Daoy (cell line): Measurements from ENCODE around the gene THAP3. TPM values are rescaled to one million over a fixed set of nuclear protein-coding genes. Genes with fewer than 3 reads are reported as not detected.
A peak's percentile ranks its signal among the peaks of the same experiment; 100 is the strongest.
"Not testable (repeated sequence)": the region's sequence is repeated elsewhere in the genome, so short reads cannot be mapped to it uniquely, and the experiment has no call there.

Source experiments
- DNase-seq: peaks from one replicate; pipeline ENCODE4 v3.0.0-alpha.2; 2015; ENCODE audit warnings: low read depth
- total RNA-seq: library from RNA; depleted of rRNA; stranded (reverse); fragments of >200 nt; shearing (Covaris generic); gene quantifications from 2 replicates; pipeline ENCODE4 v1.2.3, GENCODE V29; 2014

The THAP3 gene
- total RNA-seq, 1 experiment from 2014 or later, result 27.2 TPM

DNA sequence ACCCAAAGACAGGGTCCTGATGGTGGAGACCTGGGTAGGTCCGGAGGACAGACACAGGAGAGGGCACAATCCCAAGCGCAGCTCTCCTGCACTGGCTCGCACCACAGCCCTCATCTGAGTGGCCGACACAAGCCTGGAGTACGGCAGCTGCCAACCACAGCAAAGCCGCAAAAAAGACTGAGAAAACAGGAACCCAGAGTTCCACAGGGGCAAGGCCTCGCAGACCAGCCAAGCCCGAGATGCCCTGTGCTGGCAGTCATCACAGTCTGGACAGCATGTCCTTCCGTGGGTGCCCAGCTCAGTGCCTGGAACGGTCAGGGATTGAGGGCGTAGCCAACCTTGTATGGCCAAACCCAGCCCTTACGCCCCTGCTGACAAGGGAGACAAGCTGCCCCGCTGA is 33.4 kb upstream of the THAP3 start:
- DNase-seq, result no peak

DNA sequence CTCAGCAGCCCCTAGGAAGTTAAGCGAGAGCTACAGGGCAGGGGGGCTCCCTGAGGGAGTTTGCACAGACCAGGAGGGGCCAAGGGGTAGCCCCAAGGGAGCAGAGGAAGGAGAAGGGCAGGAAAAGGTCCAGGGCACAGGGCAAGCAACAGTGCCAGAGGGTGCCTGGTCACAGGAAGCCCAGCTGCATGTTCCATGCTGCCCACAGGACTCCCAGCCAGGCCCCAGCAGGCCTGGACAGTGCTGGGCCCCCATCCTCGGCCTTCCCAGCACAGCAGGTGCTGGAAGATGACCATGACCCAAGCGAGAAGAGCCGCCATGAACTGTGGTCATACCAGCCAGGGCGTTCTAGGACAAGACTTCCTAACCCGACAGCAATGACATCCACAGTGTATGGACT is 33.0 kb upstream of the THAP3 start:
- DNase-seq, result no peak

DNA sequence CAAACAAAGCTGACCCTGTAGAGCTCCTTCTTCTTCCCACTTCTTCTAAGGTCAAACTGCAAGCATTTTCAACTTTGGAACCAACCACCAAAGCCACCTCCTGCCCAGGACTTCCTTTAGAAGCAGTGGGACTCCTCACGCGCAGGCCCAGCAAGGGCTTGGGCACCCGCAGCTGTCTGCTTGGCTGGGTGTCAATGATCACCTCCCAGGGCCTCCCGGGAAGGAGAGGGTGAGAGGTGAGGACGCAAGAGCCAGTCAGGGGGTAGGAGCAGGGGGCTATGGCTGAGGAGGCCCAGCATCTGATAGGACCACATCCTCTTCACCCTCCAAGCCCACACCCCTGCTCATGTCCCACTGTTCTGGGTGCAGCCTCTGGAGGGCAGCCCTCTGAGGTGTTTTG is 32.2 kb upstream of the THAP3 start:
- no peak for DNase-seq

DNA sequence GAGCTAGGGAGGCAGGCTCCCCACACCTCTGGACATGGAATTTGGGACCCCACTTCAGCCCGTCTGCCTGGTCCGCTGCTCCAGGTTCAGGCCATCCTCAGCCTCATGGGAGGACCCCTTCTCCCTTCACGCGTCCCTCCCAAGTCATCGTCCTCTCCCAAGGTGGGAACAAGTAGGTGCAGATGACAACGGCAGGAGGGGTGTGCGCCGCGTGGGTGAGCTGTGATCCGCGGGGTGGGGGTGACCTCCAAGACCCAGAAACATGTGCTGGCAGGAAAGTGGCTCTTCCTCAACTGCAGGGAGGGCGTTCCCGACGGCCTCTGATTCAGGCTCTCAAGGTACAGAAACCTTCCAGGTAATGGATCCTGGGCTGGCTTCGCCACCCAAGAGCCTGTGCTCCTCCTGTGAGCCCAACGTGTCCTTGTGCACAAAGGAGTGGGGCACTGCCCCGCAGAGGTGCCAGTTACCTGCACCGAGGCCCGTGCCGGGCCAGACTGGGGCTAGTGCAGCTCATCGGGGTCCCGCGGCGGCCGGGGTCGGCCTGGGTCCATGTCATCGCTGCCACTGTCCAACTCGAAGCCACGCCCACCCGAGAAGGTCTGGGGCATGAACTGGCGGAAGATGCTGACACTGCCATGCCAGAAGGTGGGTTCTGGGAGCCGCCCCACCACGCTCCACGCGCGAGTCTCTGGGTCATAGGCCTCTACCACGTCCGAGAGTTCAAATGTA is 31.6 kb upstream of the THAP3 start:
- no peak for DNase-seq

DNA sequence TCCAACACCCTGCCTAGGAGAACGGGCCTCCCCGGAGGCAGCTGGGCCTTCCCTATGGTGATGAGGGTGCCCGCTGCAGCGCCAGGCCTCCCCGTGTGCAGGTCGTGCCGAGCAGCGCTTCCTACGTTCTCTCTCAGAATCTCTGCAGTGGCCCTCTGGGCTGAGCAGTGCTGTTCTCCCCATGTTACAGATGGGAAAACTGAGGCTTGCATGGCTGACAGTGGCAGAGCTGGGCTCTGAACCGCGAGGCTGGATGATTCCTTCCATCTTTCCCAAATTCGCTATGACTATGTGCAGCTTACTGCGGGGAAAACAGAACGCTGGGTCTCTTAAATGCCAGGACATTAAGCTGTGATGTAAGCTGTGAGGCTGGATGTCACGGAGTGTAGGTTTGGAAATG is 30.9 kb upstream of the THAP3 start:
- no peak for DNase-seq

DNA sequence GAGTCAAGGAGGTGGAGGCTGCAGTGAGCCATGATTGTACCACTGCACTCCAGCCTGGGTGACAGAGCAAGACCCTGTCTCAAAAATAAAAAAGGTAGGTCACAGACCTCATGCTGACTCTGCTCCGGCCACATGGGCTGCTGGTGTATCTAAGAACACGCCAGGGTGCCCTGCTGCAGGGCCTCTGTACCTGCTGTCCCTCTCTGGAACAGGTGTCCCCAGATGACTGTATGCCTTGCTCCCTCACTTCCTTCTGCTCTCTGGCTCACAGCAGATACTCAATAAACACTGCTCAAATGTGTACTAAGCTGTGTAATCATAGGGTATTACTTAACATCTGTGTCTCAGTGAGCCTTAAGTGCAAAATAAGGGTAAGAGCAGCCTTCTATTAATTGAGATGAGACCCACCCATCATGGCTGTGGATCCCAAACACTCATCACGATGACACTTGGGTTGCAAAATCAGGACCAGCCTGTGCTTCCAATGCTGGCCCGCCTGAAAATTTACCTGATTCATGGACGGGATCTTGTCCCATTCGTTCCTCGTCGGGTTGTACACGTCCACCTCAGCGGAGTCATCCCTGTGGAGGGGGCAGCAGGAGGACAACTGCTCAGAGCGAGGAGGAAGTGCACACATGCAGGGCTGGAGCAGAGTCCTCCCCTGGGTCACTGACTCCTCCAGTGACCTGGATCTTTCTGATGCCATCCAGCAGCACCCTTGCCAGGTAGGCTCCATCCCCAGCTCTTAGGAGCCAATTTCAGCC is 29.5 kb upstream of the THAP3 start:
- DNase-seq, result no peak

DNA sequence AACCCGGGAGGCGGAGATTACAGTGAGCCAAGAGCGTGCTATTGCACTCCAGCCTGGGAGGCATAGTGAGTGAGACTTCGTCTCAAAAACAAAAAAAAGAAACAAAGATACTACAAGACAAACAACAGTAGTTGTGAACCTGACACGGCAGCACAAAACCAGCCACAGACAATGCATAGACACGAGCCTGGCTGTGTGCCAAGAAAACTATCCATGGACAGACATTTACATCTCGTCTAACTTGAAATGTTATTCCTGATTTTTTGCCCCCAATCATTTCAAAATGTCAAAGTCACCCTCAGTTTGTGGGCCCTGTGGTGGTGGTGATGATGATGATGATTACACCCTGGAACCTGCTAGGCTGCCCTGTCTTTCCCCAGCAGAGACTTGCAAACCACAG is 28.3 kb upstream of the THAP3 start:
- DNase-seq, result no peak

DNA sequence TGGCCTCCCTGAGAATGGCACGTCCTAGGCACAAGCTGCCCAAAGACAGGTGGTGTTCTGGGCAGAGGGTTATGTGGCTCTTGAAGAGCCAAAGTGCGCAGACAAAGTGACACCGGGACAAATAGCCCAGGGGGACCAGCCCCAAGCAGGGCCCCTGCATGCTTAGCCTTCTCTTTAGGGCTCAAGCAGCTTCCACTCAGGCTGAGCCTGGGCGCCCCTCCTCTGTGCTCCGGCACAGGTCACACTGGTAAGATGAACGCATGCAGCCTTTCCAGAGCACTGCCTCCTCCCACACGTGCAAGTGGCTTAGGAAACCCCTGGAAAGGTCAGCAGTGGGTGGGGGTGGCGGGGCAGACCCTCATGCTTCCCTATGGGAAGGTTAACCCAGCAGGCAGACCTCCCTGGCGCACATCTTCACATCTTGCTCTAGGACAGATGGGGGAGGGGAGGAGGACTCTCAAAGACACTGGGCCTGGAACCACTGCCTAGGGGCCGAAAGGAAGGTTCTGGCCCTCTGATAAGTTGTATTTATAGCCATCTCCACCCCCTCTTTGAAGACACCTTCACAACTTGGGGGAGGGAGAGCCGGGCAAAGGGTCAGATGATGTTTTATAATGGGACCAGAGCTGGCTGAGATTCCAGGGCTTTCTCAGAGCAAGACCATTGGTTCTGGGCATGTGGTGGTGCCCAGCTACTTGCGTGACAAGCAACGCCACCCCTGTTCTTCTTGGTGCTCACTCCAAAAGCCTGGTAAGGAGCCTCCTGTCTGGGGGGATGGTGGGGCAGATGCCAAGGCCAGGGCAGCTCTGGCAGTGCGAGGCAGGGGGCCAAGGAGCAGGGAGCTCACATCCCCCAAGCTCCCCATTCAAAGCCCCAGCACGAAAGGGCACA is 27.5 kb upstream of the THAP3 start:
- no peak for DNase-seq

DNA sequence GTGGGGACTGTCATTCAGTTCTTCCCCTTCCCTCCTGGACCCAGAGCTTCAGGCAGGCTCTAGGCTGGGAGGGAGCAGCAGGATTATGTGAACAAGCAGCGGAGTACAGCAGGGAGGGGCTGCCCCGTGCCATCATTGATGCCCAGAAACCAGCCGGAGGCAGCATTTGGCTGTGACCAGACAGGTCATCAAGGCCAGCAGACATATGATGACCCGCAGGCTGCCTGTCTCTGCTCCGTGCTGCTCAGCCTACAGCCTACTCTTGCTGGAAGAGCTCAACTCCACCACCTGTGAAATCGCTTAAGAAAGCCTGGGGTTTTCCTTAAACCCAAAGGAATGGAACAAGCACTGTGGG is 26.9 kb upstream of the THAP3 start:
- no peak for DNase-seq

DNA sequence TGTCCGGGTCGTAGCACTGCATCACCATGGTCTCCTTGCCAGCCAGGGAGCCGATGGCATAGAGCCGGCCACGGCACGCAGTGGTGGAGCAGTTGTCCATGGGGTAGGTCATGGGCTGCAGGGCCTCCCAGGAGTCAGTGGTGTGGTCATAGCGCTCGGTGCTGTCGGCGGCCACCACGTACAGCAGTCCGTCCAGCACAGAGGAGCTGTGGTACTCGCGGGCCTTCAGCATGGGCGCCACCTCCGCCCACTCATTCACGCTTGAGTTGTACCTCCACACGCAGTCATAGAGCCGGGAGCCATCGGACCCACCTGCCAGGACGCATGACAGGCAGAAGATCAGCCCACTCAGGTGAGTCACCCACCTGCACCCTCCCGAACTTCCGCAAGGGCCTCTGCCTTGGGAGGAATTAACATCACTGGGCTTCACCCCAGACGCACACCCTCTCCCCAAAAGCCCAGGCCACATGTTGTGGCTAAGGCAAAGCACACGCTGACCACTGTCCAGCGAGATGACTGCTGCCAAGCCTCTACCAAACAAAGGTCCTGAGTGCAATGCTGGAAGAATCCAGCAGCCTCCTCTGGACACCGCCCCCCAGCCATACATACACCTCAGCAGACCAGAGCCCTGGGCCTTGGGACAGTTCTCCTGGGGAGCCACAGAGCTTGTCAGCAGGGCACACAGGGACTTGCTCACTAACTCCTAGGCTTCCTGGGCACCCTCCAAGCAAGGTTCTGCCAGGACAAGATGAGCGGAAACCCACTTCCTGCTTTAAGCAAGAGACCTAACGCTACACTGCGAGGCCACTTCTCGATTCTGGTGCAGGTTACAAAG is 25.3 kb upstream of the THAP3 start:
- DNase-seq, result no peak

DNA sequence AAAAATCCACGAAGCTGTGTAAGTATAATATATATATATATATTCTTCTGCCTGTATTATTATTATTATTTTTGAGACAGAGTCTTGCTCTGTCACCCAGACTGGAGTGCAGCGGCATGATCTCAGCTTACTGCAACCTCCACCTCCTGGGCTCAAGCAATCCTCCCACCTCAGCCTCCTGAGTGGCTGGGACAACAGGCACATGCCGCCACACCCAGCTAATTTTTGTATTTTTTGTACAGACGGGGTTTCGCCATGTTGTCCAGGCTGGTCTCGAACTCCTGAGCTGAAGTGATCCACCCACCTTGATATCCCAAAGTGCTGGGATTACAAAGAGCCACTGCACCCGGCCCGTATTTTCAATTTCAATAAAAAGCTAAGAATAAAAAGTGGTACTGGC is 24.7 kb upstream of the THAP3 start:
- DNase-seq, result not testable (repeated sequence)

DNA sequence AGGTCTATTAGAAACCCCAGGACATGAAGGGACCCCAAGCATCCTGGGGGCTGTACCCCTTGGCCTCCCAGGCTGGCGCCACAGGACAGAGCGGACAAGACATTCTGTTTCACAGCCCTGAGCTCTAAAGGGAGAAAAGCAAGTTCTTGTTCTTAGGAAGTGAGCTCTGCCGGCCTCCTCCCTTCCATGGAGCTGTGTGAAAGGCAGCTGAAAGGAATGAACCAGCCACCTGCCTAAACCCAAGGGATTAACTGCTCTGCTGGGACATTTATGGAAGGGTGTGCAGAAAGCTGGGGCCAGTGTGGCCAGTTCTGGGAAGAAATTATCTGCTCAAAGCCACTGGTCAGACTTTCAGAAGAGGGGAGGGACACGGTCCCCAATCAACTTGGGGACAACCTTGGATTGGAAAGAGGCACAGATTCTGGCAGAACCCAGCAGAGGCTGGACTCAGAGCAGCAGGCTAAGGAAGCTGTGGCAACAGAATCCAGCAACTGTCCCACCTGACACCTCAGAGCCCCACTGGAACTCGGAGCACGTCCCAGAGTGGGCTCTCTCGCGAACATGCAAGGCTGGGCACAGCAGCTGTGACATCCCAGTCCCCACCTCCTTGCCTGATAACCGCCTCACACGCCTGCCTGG is 24.1 kb upstream of the THAP3 start:
- DNase-seq, result no peak

DNA sequence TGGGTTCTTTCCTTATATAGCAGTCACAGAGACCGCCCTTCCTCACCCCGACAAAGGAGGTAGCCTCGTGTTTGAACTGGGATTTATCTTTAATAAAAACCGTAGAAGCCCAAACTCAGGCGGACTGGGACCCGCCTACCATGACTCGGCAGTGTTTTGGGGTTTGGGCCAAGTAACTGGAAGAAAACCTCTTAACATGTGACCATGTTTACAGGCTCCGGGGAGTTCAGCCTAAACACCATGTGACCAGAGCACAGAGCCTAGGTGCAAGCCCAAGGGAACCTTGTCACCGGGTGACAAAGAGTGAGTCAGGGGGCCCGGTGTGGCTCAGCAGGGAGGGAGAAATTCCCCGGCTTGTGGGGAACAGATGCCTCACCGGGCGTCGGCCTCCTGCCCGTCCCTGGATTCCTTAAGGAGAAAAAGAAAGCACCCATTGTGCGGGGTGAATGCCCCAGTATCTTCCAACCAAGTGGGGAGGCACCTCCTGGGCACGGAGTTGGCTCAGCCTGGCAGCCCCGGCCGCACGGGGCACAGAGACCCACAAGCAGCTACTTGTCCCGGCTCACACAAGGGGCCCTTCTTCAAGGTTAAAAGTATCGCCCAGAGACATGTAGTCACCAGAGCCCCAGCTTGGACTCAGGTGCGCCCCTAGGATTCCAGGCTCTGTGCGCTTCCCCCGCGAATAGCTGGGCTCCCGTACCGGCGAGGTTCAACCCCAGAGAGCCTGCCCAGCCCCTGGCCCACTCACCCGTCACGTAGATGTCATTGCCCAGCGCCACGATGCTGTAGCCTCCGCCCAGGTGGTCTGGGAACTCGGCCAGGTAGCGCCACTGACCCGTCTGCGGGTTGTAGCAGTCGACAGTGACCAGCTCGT is 23.4 kb upstream of the THAP3 start:
- DNase-seq, result peak; percentile 97

DNA sequence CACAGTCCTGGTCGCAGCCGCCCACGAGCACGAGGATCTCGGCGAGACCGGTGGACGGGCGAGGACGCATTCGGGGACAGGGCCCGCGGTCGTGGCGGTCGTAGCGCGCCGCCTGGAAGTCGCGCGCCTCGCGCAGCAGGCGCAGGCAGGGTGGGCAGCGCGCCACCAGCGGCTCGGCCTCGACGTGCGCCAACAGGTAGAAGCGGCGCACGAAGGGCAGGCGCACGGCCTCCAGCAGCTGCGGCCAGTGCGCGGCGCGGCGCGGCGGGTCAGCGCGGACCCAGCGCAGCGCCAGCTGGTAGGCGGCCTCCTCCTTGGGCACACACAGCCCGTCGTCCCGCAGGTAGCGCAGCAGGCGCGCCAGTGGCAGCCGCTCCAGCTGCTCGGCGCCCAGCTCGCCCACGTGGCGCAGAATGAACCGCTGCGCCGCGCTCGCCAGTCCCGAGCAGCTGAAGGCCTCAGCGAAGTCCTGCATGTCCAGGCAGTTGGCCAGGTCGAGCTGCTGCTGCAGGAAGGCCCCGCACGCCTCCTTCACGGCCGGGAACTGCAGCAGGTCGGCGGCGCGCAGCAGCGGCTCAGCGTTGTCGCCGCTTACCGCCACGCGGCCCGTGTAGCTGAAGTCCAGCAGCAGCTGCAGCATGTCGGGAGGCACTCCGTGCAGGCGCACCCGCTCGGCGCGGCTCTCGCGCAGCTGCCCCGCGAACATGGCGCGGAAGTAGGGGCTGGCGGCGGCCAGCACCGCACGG is 22.6 kb upstream of the THAP3 start:
- DNase-seq, result no peak

DNA sequence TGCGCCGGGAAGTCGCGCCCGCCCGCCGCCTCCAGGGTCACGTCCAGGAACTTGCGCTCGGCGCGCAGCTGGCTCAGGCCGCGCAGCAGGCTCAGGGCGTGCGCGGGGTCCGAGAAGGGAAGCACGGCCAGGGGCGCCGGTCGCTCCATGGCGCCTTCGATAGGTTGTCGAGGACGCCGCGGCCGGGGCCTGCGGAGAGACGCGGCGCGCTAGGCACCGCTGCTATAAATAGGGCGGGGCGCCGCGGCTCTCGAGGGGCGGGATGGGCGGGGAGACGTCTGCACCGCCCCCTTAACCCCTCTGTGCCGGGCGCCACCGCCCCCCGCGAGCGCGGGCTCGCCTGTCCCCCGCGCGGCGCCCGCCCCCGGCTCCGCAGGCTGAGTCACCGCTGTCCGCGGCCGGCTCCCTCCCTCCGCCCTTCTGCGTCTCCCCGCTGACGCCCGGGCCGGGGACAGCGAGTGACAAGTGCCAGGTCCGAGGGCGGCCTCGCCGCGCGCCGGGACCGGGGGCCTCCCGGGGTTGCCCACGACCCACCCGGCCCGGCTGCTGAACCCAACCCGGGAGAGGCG is 21.9 kb upstream of the THAP3 start, which contains the start of gene KLHL21:
TSS of gene KLHL21 (minus strand) at position 201 of the 569 bp plus-strand sequence. CDS start at position 149, 52 bp downstream.
- DNase-seq, result peak; percentile 95

DNA sequence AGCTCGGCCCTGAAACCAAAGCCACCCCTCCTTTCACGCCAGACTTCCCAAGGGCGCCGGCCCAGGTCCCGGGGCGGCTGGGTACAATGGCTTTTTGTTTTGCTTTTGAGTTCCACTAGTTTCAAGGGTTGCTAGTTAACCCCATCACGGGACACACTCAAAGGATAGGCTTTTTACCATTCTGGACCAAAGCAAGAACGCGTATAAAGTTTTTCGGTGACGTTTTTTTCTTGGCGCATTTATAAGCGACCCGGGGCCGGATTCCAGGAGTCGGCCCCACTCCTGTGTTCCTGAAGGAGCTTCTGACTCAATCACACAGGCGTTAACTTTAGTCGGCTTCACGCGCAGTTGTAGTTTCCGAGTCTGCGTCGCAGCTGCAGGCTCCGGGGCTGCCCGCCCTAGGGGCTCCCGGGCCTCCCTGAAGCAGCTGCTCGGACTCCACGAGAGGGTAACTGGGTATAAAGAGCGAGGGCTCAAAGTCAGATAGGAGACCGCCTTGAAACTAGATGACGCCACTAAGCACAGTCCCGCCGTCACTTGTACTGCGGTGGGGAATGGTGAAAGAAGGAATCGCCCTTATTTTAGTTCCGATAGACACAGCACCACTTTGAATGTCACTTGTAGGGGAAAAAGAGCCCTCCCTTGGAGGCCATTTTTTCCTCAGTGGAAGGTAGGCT is 21.3 kb upstream of the THAP3 start:
- peak; percentile 69 for DNase-seq

DNA sequence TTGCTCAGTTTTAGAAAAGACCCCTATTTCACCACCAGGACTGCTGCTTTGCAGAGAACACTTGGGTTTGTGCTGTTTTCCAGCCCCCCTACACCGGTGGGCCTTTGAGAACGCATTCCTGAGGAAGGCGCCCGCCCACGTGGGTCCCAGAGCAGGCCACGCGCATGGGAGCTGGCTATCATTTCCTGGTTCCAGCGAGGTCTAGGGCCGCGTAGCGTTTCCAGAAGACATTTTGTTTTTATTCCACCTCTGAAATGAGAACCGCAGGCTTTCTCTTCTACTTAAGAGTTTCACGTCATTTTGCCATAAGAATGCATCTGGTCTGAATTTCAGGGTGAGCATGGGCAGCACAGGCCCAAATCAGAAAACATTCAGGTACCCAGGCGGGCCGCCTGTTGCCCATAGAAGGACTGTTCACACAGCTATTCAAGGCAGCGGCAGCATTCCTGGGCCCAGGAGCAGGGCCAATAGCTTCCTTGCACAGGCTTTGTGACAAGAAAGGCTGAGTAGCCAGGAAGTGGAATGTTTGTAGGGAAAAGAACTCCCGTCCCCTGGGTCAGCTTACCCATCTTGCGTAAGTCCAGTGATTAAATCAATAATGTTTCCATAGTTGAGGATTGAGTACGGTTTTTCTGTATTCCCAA is 20.6 kb upstream of the THAP3 start:
- peak; percentile 71 for DNase-seq
